HG03045 (cell line): ENCODE results near the gene KLC3.
"Not testable (repeated sequence)": the region's sequence is repeated elsewhere in the genome, so short reads cannot be mapped to it uniquely, and the experiment has no call there.

Source experiments
- ATAC-seq: cut with Tn5 transposase; IDR thresholded peaks from one replicate; pipeline ENCODE4 v1.9.1; 2021; ENCODE audit warnings: mild to moderate bottlenecking, moderate library complexity; ENCODE audit not compliant: unreplicated experiment

The KLC3 gene

DNA sequence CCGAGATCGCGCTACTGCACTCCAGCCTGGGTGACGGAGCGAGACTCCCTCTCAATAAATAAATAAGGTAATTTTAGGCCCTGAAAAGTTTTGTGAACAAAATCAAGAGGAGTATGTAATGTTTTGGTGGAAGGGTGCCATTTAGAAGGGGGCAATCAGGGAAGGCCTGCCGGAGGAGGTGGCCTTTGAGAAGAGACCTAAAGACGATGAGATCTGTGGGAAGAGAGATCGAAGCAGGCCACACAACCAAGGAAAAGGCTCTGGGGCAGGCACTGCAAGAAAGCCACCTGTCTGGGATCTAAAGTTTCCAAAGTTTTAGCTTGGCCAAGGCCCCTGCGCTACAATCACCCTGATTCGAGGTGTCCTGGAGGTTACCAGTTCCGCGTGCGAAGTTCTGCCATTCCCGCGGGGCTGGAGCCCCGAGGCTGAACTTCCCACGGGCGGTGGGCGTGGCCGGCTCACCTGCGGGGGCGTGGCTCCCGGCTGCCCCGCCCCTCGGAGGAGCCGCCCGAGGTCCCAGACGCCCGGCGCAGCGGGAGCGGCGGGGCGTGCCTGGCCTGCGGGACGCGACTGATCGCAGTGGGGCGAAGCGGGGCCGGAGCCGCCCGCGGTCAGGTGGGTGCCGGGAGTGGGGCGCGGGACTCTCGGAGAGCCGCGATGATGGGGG lies at the start of gene KLC3:
KLC3 (plus strand) TSS at position 519 of the 667 bp plus-strand sequence. CDS start 4,792 bp downstream, outside the sequence.
- ATAC-seq, result no peak

DNA sequence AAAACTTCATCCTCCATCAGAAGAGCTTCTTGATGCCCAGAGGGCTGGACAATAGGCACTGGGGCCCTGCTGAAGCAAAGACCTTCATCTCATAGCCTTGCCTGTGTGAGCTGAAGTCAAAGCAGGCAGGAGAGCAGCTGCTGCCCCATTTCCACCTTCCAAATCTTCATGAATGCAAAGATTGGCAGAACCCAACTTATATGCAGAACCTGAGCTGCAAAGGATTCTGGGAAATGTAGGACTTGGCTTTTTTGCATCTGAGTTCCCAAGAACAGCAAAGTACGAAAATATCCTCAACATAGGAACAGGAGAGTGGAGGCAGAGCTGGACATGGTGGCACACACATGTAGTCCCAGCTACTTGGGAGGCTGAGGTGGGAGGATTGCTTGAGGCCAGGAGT lies 48.7 kb upstream of the KLC3 start:
- ATAC-seq, result no peak

DNA sequence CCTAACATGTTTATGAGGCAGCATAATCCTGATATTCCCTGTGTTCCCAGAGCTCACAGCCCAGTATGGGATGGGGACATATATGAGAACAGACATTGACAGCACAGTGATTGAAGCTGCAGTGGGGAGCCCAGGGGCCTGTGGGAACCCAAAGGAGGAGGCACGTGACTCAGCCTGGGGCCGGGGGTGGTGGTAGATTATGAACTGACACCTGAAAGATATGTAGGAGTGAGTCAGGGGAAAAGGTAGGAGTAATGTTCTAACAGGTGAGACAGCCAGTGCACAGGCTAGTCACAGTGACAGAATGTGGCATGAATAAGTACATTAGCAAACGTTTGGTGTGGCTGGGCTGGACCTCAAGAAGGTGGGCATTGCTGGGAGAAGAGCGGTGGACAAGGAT lies 46.9 kb upstream of the KLC3 start:
- ATAC-seq, result no peak

DNA sequence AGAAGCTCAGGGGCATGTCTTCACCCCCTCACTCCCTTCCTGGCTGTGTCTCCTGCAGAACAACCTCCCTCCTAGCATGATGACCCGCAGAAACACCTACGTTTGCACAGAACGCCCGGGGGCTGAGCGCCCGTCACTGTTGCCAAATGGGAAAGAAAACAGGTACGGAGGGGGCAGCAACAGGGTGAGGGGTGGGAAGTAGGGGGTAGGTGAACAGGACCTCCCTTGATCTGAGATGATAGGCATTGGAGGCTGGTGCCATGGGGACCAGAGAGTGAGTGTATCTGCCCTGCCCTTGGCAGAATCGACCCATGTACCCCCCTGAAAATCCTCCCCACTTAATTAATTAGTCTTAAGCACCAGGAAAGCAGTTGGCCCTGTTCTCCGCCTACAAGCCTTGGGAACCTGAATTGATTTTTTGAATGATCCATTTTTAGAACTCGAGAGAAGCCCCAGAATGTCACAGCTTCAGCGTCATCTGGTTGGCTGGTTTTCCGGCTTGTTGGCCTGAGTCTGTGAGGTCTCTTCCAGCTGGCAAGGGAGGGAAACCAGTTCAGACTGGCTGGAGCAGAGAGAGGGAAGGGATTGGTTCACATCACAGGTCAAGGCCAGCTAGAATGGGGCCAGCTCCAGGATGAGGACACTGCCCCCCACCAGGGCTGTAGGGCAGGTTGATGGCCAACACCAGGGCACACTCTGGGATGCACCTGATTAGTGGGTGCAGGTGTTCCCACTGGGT lies 46.1 kb upstream of the KLC3 start:
- ATAC-seq, result no peak

DNA sequence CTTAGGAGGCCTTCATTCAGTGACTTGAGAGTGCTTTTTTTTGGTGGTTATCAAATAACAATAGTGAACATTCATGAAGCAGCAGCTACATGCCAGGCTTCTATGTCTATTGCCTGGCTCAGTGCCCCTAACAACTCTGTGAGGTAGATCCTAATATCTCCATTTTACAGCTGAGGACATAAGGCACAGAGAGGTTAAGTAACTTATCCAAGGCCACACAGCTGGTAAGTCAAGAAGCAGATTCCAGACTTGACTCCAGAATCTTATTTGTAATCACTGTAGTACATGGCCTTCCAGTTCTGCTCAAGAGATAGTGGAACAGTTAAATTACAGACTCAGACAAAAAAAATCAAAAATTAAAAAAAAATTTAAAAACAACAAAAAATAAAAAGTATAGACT lies 44.7 kb upstream of the KLC3 start:
- no peak for ATAC-seq

DNA sequence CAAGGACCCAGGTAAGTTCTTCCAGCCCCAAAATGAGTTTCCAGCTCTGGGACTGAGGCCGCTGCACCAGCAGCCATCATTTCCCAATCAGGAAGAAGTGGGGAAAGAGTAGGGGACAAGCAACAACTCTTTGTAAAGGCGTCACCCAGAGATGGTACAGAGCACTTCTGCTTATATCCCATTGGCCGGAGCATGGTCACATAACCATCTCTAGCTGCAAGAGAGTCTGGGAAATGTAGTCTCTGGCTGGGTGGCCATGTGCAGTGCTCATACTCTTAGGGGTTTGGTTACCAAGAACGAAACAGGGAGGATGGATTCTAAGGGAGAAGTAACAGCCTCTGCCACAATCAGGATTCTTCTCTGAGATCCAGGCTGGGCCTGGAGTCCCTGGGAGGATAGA lies 44.2 kb upstream of the KLC3 start:
- no peak for ATAC-seq

DNA sequence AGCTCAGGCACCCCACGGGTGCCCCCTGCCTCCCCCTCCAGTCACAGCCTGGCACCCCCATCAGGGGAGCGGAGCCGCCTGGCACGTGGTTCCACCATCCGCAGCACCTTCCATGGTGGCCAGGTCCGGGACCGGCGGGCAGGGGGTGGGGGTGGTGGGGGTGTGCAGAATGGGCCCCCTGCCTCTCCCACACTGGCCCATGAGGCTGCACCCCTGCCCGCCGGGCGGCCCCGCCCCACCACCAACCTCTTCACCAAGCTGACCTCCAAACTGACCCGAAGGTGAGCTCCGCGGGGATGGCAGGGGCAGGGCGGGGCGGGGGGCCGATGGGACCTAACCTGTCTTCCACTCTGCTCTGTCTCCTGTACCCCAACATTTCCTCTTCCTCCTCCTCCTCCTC lies 42.9 kb upstream of the KLC3 start:
- no peak for ATAC-seq

DNA sequence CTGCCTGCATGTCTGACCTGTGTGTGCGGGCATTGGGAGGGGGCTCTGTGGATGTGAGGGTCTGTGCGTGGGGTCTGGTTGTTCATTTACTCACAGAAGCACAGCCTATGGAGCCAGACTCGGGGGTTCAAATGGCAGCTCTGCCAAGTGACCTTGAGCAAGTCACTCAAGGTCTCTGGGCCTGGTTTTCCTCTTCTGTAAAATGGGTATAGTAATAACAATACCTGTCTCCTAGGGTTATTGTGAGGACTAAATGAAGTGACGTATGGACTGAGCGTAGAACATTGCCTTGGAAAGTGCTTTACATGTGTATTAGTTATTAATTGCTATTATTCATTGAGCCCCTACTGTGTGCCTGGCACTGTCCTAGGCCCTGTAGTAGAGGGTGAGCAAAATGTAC lies 42.3 kb upstream of the KLC3 start:
- no peak for ATAC-seq

DNA sequence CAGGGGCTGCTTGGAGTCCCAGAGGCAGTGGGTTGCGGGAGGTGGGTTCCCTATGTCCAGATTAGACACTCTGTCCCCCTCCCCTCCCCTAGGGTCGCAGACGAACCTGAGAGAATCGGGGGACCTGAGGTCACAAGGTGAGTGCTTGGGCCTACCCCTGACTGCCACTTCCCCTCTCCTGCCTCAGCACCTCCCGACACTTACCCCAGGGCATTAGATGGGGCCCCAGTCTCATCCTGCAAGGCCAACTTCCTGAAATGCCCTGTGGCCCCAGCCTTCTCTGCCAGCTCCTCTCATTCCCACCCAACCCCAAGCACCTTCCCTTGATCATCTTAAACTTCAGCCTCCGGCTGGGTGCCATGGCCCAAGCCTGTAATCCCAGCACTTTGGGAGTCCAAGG lies 40.8 kb upstream of the KLC3 start:
- ATAC-seq, result no peak

DNA sequence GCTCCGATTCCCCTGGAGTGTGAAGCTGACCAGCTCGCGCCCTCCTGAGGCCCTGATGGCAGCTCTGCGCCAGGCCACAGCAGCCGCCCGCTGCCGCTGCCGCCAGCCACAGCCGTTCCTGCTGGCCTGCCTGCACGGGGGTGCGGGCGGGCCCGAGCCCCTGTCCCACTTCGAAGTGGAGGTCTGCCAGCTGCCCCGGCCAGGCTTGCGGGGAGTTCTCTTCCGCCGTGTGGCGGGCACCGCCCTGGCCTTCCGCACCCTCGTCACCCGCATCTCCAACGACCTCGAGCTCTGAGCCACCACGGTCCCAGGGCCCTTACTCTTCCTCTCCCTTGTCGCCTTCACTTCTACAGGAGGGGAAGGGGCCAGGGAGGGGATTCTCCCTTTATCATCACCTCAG lies 38.1 kb upstream of the KLC3 start:
- no peak for ATAC-seq

DNA sequence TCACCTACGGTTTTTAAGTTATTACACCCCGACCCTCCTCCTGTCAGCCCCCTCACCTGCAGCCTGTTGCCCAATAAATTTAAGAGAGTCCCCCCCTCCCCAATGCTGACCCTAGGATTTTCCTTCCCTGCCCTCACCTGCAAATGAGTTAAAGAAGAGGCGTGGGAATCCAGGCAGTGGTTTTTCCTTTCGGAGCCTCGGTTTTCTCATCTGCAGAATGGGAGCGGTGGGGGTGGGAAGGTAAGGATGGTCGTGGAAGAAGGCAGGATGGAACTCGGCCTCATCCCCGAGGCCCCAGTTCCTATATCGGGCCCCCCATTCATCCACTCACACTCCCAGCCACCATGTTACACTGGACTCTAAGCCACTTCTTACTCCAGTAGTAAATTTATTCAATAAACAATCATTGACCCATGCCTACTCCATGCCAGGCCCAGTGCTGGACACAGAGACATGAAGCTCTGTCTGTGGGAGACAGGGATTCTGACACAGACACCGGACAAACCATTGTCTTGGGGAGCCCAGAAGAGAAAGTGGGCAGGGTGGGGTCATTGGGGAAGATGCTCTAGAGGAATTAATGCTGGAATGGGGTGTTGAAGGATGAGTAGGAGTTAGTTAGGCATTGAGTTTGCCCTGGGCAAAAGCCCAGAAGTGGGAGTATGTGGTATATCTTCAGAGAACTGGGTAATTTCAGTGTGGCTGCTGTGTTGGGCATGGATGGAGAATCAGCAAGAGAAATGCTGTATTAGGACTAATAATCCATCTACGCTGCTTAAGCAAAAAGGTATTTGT lies 37.1 kb upstream of the KLC3 start:
- no peak for ATAC-seq

DNA sequence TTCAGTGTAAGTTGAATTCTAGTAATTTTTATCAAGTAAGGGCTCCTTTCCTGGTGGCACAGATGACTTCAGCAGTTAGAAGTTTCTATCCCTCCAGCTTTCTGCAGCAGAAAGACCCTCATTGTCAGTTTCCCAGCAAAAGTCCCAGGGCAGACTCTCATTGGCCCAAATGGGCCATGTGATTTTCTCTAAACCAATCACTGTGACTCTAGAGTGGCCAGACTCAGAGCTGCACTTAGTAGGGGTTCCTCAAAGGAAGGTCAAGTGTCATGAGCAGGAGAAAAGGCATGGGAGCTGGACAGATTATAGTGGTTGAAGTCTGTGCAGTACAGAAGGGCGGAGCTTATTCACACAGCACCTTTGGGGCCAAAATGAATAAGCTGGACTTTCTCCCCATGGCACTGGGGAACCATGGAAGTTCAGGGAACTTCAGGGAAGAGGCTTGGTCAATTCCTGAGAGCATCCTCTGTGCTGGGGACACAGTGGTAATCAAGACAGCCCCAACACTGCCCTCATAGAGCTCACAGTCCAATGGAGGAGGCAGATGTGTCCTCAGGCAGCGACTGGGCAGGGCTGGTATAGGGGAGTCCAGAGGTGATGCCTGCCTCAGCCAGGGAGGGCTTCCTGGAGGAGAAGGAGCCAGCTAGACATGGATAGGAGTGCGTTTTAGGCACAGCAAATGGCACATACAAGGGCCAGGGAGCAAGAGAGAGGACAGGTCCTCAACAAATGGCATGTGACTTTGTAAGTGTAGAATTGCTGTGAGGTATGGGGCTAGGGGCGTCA lies 36.2 kb upstream of the KLC3 start:
- no peak for ATAC-seq

DNA sequence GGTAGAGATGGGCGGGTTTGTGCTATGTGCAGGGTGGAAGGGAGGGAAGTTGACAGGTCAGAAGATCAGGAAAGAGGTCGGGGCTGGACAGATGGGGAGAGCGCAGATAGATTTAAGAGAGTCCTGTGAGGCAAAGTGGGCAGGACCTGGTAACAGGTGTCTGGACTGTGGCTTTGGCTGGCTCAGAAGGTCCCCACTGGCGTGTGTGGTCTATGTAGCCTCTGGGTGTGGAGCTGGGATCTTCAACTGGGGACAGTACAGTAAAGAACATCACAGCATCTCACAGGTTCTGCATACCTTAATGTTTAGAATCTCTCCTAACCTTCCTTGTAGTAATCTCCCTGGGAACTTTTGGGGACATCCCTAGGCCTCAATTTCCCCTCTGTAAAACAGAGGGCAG lies 35.5 kb upstream of the KLC3 start:
- ATAC-seq, result no peak

DNA sequence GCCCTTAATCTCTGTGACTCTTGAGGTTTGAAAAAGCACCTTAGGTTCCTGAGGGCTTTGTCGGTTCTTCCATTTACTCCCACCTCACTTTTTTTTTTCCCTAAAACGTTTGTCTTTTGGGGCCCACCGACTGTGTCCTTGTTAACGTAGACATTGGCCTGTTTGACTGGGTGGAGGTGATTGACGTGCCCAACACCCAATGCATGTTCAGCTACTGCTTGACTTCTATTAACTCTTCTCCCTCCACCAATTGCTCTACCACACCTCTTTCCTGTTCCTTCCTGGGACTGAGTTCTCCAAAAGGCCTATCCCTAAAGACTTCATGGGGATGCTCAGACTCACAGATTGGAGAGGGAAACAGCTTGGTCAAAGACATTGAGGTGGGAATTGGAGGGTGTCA lies 35.1 kb upstream of the KLC3 start:
- ATAC-seq, result no peak

DNA sequence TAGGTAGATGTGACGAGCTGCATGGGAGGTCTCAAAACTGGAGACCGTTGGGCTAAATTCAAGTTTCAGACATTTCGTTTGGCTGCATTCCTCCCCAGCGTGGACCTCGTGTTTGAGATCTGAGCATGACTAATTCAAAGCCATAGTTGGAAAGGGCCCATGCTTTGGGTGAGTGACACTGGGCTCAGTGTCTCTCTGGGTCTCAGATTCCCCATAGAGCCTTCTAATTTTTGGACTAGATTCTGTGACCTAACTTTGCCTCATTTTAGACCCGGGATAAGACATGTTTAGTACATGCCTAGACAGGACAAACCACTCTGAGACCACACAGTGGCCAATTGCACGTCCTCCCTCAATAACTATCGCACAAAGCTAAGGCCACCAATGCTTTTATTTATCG lies 34.5 kb upstream of the KLC3 start:
- no peak for ATAC-seq

DNA sequence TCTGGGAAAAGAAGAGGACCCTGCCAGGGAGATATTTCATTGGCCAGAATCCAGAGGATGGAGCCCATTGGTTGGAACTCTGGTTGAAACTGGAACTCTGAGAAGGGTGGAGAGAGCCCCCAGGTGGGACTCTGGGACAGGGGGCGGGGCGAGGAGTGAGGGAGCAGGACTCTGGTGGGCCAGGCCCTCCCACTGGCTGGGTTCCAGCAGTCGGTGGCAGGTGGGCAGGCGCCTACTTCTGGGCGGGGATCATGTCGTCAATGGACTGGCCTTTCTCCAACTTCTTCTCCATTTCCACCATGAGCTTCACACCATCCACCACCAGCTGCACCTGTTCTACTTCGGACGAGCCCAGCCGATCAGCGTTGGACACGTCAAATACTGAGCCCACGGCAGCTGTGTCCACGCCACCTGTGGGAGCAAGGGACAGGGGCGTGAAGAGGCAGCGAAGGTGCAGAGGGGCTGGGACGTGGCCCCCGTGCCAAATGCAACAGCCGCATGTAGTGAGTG lies 34.0 kb upstream of the KLC3 start:
- no peak for ATAC-seq

DNA sequence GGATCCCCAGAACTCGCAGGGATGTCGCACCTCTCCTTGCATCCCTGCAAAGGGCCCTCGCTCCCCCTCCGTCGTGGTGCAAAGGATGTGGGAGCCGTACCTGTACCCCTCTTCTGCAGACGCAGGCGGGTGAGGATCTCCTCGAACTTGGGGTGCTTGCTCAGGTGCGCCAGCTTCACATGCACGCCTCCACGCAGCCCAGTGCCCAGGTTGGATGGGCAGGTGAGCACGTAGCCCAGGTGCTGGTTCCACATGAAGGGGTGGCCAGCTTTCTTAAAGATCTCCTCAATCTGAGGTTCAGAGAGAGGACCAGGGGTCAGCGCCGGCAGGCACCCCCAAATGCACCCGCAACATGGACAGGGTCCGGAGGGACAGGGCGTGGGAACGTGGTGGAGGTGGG lies 33.2 kb upstream of the KLC3 start:
- ATAC-seq, result no peak

DNA sequence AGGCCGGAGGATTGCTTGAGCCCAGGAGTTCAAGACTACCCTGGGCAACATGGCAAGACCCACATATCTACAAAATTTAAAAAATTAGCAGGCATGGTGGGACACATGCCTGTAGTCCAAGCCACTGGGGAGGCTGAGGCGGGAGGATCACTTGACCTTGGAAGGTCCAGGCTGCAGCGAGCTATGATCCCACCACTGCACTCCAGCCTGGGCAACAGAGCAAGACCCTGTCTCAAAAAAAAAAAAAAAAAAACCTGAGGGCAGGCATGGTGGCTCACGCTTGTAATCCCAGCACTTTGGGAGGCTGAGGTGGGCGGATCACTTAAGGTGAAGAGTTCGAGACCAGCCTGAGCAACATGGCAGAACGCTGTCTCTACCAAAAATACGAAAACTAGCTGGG lies 31.2 kb upstream of the KLC3 start:
- not testable (repeated sequence) for ATAC-seq

DNA sequence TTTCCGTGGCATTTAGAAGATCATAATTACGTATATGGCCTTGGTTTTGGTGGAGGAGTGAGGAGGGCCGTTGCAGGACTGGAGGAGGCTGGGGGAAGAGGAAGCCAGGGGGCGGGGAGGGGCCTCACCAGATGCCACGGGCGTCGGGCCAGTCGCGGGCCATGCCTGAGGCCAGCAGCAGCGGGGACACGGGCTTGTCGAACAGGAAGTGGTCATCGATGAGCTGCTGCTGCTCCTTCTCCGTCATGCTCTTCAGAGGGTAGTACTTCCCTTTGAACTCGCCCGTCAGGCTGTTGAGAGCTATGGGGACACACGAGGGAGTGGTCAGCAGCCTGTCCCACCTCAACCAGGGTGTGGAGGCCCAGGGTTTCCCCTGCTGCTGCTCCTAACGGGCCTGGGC lies 28.9 kb upstream of the KLC3 start:
- no peak for ATAC-seq

DNA sequence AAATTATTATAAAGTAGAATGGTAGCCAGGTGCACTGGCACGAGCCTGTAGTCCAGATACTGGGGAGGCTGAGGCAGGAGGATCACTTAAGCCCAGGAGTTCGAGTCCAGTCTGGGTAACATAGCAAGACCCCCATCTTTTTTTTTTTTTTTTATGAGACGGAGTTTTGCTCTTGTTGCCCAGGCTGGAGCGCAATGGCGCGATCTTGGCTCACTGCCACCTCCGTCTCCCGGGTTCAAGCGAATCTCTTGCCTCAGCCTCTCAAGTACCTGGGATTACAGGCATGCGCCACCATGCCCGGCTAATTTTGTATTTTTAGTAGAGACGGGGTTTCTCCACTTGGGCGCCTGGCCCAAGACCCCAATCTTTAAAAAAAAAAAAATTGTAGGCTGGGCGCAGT lies 28.3 kb upstream of the KLC3 start:
- ATAC-seq, result not testable (repeated sequence)

DNA sequence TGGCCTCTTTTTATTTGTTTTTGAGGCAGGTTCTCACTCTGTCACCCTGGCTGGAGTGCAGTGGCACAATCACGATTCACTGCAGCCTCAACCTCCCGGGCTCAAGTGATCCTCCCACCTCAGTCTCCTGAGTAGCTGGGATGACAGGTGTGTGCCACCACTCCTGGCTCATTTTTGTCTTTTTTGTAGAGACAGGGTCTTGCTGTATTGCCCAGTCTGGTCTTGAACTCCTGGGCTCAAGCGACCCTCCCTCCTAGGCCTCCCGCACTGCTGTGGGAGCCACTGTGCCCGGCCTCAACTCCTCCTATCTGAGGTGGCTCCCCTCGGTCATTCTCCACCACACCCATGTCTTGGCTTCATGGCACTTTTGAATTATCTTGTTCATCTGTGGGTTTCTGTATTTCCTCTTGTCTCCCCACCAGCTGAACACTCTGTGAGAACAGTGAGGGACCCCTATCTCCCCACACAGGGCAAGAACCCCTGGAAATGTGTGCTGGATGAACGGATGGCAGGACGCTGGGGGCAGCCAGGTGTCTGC lies 25.8 kb upstream of the KLC3 start:
- no peak for ATAC-seq
